Measurements from ENCODE around the gene PTPRD. TPM values are rescaled to one million over a fixed set of nuclear protein-coding genes. Genes with fewer than 3 reads are reported as not detected.

The PTPRD gene
- total RNA-seq, 2 experiments from 2014 or later = 0.03 TPM; not detected in 1

DNA sequence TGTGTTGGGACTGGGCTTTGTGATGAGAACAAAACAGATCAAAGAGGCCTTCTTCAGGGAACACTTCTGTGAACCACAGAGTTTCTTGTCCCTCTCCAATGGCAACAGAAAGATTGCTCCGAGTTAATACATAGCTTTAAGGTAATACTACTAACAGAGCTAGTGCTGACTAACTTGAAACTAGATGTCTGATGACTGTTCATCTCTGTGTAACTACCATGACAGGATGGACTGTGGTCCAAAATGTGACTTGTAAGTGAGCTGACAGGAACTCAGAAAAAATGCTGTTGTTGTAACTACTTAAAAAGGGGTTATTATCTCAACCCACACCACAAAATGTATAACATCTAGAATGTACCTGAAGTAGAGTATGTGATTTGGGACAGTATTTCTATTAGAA lies 2183.0 kb downstream of the PTPRD start:
- BruUV-seq (replicated peaks) = no TSS peak
- Histone ChIP-seq H4K20me1 (ENCODE audit: insufficient read depth, low read length) (no peaks in the 10 kb centered on the region), H3K9me3 (ENCODE audit: low read length) (no peaks in the 10 kb centered on the region), H3K4me3 (ENCODE audit: low read depth, low read length, poor library complexity, severe bottlenecking) (no peak overlapping the region), H3K79me2 (ENCODE audit: insufficient read depth, low read depth, low read length) (no peaks in the 10 kb centered on the region), H2AFZ (ENCODE audit: low read length) (no peak overlapping the region), H3K36me3 (ENCODE audit: insufficient read depth, low read length) (no peaks in the 10 kb centered on the region), H3K9me2 (ENCODE audit: insufficient read depth, low read length) (no peaks in the 10 kb centered on the region), H3K27ac (ENCODE audit: low read depth, low read length, poor library complexity, severe bottlenecking) (no peak overlapping the region), H3K4me2 (ENCODE audit: low read length) (no peak overlapping the region), H3K4me1 (ENCODE audit: insufficient read depth, low read length, poor library complexity, severe bottlenecking) (no peaks in the 10 kb centered on the region)
- ChIA-PET POLR2A (no interaction called here), CTCF (ENCODE audit: unreplicated experiment) (no interaction called here)
- TF ChIP-seq EZH2phosphoT487 (IDR thresholded peaks at IDR 0.05; ENCODE audit: borderline replicate concordance, low read depth, low read length) = no peak
- TF ChIP-seq, protein P1, sequence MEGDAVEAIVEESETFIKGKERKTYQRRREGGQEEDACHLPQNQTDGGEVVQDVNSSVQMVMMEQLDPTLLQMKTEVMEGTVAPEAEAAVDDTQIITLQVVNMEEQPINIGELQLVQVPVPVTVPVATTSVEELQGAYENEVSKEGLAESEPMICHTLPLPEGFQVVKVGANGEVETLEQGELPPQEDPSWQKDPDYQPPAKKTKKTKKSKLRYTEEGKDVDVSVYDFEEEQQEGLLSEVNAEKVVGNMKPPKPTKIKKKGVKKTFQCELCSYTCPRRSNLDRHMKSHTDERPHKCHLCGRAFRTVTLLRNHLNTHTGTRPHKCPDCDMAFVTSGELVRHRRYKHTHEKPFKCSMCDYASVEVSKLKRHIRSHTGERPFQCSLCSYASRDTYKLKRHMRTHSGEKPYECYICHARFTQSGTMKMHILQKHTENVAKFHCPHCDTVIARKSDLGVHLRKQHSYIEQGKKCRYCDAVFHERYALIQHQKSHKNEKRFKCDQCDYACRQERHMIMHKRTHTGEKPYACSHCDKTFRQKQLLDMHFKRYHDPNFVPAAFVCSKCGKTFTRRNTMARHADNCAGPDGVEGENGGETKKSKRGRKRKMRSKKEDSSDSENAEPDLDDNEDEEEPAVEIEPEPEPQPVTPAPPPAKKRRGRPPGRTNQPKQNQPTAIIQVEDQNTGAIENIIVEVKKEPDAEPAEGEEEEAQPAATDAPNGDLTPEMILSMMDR (conservative IDR thresholded peaks at IDR 0.05; ENCODE audit: low read length) = no peak
- DNase-seq (ENCODE audit: low spot score) = no peak
- intact Hi-C loops (cut with micrococcal nuclease; ENCODE audit: unreplicated experiment) = no loop called here

DNA sequence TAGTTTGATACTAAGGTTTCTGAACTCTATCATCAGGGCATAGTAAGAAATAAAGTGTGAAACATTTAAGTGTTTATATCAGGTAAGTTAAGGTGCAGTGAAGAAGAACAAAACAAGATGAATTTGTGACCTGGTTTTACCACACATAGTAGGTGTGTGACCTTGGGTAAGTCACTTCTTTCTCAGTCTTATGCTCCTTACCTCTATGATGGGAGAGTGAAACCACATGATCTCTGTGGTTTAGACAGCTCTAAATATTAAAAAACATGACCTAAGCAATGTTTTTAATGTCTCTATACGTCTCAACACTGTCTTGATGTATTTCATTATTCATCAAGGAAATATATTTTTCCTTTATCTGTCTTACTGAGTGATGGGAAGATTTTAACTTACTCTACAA lies 2183.6 kb downstream of the PTPRD start:
- no peaks in the 10 kb centered on the region for H4K20me1 ChIP-seq (ENCODE audit: insufficient read depth, low read length)
- H2AFZ ChIP-seq (ENCODE audit: low read length) = no peak overlapping the region
- H3K9me2 ChIP-seq (ENCODE audit: insufficient read depth, low read length) = no peaks in the 10 kb centered on the region
- ChIA-PET CTCF (ENCODE audit: unreplicated experiment) (no interaction called here), POLR2A (no interaction called here)
- TF ChIP-seq, protein P1 (conservative IDR thresholded peaks at IDR 0.05; ENCODE audit: low read length) = no peak
- no peak for TF ChIP-seq EZH2phosphoT487 (IDR thresholded peaks at IDR 0.05; ENCODE audit: borderline replicate concordance, low read depth, low read length)
- BruUV-seq (replicated peaks) = no TSS peak
- DNase-seq (ENCODE audit: low spot score) = no peak
- H3K9me3 ChIP-seq (ENCODE audit: low read length) = no peaks in the 10 kb centered on the region
- H3K4me1 ChIP-seq (ENCODE audit: insufficient read depth, low read length, poor library complexity, severe bottlenecking) = no peaks in the 10 kb centered on the region
- no peaks in the 10 kb centered on the region for H3K36me3 ChIP-seq (ENCODE audit: insufficient read depth, low read length)
- H3K4me2 ChIP-seq (ENCODE audit: low read length) = no peak overlapping the region
- H3K4me3 ChIP-seq (ENCODE audit: low read depth, low read length, poor library complexity, severe bottlenecking) = no peak overlapping the region
- no peaks in the 10 kb centered on the region for H3K79me2 ChIP-seq (ENCODE audit: insufficient read depth, low read depth, low read length)
- H3K27ac ChIP-seq (ENCODE audit: low read depth, low read length, poor library complexity, severe bottlenecking) = no peak overlapping the region
- intact Hi-C loops (cut with micrococcal nuclease; ENCODE audit: unreplicated experiment) = no loop called here

- H4K20me1 ChIP-seq (ENCODE audit: insufficient read depth, low read length) = no peaks in the 10 kb centered on the region
- H3K4me1 ChIP-seq (ENCODE audit: insufficient read depth, low read length, poor library complexity, severe bottlenecking) = no peaks in the 10 kb centered on the region
- H2AFZ ChIP-seq (ENCODE audit: low read length) = no peak overlapping the region
- no peak overlapping the region for H3K4me2 ChIP-seq (ENCODE audit: low read length)
- no peak for DNase-seq (ENCODE audit: low spot score)
- no peaks in the 10 kb centered on the region for H3K36me3 ChIP-seq (ENCODE audit: insufficient read depth, low read length)
- ChIA-PET CTCF (ENCODE audit: unreplicated experiment) (no interaction called here), POLR2A (no interaction called here)
- no peaks in the 10 kb centered on the region for H3K79me2 ChIP-seq (ENCODE audit: insufficient read depth, low read depth, low read length)
- no peak for TF ChIP-seq EZH2phosphoT487 (IDR thresholded peaks at IDR 0.05; ENCODE audit: borderline replicate concordance, low read depth, low read length)
- TF ChIP-seq, protein P1 (conservative IDR thresholded peaks at IDR 0.05; ENCODE audit: low read length) = no peak
- H3K27ac ChIP-seq (ENCODE audit: low read depth, low read length, poor library complexity, severe bottlenecking) = no peak overlapping the region
- no peaks in the 10 kb centered on the region for H3K9me3 ChIP-seq (ENCODE audit: low read length)
- BruUV-seq (replicated peaks) = no TSS peak
- H3K9me2 ChIP-seq (ENCODE audit: insufficient read depth, low read length) = no peaks in the 10 kb centered on the region
- no peak overlapping the region for H3K4me3 ChIP-seq (ENCODE audit: low read depth, low read length, poor library complexity, severe bottlenecking)
- intact Hi-C loops (cut with micrococcal nuclease; ENCODE audit: unreplicated experiment) = no loop called here
Observed at GRCh38 chr9:8428389-8428788, 2184.4 kb downstream of the PTPRD start.

All from OCI-LY7 (cell line).